ENCODE results near the gene GALNT17.

The GALNT17 gene

DNA sequence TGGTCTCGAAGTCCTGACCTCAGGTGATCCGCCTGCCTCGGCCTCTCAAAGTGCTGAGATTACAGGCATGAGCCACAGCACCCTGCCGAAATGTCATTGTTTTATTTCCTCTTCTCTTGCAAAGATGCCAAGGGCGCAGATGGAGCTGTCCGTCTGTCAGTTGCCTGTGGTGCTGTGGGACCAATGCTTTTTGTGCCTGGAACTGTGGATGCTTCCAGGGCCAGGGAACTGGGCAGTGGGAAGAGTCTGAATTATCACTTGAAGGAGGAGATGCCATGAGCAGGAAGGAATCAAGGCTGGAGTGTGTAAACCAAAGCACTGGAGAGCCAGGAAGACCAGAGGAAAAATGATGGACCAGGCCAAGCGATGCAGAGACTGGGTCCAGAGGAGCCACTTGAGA is 459.9 kb downstream of the GALNT17 start:
- TF ChIP-seq SIN3A (IDR thresholded peaks at IDR 0.05; ENCODE audit: borderline replicate concordance, insufficient read depth, low read length) (no peak), FOXP2 (optimal IDR thresholded peaks at IDR 0.05; ENCODE audit: borderline replicate concordance, extremely low read depth, extremely low read length, insufficient read depth) (no peak), POLR2AphosphoS5 (IDR thresholded peaks at IDR 0.05; ENCODE audit: low read depth, low read length) (no peak), TAF1 (IDR thresholded peaks at IDR 0.05; ENCODE audit: borderline replicate concordance, insufficient read depth, low read length) (no peak)
- TF ChIP-seq, protein P1, sequence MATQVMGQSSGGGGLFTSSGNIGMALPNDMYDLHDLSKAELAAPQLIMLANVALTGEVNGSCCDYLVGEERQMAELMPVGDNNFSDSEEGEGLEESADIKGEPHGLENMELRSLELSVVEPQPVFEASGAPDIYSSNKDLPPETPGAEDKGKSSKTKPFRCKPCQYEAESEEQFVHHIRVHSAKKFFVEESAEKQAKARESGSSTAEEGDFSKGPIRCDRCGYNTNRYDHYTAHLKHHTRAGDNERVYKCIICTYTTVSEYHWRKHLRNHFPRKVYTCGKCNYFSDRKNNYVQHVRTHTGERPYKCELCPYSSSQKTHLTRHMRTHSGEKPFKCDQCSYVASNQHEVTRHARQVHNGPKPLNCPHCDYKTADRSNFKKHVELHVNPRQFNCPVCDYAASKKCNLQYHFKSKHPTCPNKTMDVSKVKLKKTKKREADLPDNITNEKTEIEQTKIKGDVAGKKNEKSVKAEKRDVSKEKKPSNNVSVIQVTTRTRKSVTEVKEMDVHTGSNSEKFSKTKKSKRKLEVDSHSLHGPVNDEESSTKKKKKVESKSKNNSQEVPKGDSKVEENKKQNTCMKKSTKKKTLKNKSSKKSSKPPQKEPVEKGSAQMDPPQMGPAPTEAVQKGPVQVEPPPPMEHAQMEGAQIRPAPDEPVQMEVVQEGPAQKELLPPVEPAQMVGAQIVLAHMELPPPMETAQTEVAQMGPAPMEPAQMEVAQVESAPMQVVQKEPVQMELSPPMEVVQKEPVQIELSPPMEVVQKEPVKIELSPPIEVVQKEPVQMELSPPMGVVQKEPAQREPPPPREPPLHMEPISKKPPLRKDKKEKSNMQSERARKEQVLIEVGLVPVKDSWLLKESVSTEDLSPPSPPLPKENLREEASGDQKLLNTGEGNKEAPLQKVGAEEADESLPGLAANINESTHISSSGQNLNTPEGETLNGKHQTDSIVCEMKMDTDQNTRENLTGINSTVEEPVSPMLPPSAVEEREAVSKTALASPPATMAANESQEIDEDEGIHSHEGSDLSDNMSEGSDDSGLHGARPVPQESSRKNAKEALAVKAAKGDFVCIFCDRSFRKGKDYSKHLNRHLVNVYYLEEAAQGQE (IDR thresholded peaks at IDR 0.05; ENCODE audit: insufficient read depth in 1 of 2, low read depth in 2 of 2, low read length in 2 of 2): no peak

DNA sequence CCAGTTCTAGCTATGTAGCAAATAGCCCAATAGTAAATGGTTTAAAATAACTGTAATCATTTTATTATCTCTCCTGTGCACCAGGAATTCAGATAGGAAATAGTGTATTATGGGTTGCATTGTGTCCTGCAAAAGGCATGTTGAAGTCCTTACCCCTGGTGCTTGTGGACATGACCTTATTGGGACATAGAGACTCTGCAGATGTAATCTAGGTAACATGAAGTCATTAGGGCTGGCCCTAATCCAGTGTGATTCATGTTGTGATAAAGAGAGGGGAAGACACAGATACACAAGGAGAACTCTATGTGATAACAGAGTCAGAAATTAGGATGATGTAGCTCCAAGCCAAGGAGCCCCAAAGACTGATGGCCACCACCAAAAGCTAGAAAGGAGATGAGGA is 462.8 kb downstream of the GALNT17 start:
- TF ChIP-seq, protein P1 (IDR thresholded peaks at IDR 0.05; ENCODE audit: insufficient read depth in 1 of 2, low read depth in 2 of 2, low read length in 2 of 2): no peak
- TF ChIP-seq TAF1 (IDR thresholded peaks at IDR 0.05; ENCODE audit: borderline replicate concordance, insufficient read depth, low read length) (no peak), SIN3A (IDR thresholded peaks at IDR 0.05; ENCODE audit: borderline replicate concordance, insufficient read depth, low read length) (no peak), FOXP2 (optimal IDR thresholded peaks at IDR 0.05; ENCODE audit: borderline replicate concordance, extremely low read depth, extremely low read length, insufficient read depth) (no peak), POLR2AphosphoS5 (IDR thresholded peaks at IDR 0.05; ENCODE audit: low read depth, low read length) (no peak)

DNA sequence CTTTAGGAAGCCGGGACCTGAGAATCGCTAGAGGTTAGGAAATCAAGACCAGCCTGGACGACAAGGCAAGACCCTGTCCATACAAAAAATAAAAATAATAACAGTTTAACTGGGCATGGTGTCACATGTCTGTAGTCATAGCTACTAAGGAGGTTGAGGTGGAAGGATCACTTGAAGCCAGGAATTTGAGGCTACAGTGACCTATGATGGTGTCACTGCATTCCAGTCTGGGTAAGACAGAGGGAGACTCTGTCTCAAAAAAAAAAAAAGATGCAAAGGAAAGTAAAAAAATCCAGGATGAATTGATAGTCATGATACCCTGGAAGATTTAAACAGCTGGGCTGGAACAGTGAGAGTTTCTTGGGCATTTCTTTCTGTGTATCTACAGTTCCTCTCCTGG is 463.2 kb downstream of the GALNT17 start:
- TF ChIP-seq FOXP2 (optimal IDR thresholded peaks at IDR 0.05; ENCODE audit: borderline replicate concordance, extremely low read depth, extremely low read length, insufficient read depth) (no peak), TAF1 (IDR thresholded peaks at IDR 0.05; ENCODE audit: borderline replicate concordance, insufficient read depth, low read length) (no peak), POLR2AphosphoS5 (IDR thresholded peaks at IDR 0.05; ENCODE audit: low read depth, low read length) (no peak), SIN3A (IDR thresholded peaks at IDR 0.05; ENCODE audit: borderline replicate concordance, insufficient read depth, low read length) (no peak)
- TF ChIP-seq, protein P1 (IDR thresholded peaks at IDR 0.05; ENCODE audit: insufficient read depth in 1 of 2, low read depth in 2 of 2, low read length in 2 of 2): no peak

DNA sequence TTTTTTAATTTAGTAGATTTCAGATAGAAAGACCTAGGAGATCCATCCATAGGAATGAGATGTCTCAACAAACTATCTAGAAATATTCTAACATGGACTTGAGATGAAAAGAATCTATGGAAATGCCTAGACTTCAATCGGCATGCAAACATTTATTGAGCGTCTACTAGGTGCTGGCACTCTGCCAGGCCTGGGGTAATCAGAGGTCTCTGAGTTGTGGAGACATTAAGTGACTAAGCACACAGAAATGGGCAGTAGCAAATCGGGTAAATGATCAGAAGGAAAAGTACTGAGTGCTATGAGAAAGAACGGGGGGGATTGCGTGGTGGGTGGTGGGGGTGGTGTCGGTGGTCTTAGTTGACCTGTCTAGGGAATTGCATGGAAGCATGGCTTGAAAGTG is 466.6 kb downstream of the GALNT17 start:
- TF ChIP-seq SIN3A (IDR thresholded peaks at IDR 0.05; ENCODE audit: borderline replicate concordance, insufficient read depth, low read length) (no peak), TAF1 (IDR thresholded peaks at IDR 0.05; ENCODE audit: borderline replicate concordance, insufficient read depth, low read length) (no peak), FOXP2 (optimal IDR thresholded peaks at IDR 0.05; ENCODE audit: borderline replicate concordance, extremely low read depth, extremely low read length, insufficient read depth) (no peak), POLR2AphosphoS5 (IDR thresholded peaks at IDR 0.05; ENCODE audit: low read depth, low read length) (no peak)
- TF ChIP-seq, protein P1 (IDR thresholded peaks at IDR 0.05; ENCODE audit: insufficient read depth in 1 of 2, low read depth in 2 of 2, low read length in 2 of 2): no peak

DNA sequence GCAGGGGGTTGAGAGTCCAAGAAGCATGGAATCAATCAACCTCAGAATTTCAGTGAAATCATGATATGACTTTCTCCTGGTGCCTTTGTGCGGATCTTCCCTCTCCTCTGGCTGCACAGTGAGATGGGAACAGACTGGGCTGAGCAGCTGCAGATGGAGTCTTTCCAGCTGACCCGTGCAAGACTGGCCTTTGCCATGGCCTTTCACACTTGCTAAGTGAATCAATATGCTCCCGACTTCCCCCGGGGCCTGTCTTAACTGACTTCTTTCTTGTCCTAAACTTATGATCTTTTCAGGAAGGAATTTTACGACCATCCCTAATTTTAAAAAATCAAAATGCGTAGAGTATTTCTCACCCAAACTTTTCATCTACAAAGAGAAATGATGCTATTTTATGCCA is 469.9 kb downstream of the GALNT17 start:
- TF ChIP-seq FOXP2 (optimal IDR thresholded peaks at IDR 0.05; ENCODE audit: borderline replicate concordance, extremely low read depth, extremely low read length, insufficient read depth) (no peak), POLR2AphosphoS5 (IDR thresholded peaks at IDR 0.05; ENCODE audit: low read depth, low read length) (no peak), TAF1 (IDR thresholded peaks at IDR 0.05; ENCODE audit: borderline replicate concordance, insufficient read depth, low read length) (no peak), SIN3A (IDR thresholded peaks at IDR 0.05; ENCODE audit: borderline replicate concordance, insufficient read depth, low read length) (no peak)
- TF ChIP-seq, protein P1 (IDR thresholded peaks at IDR 0.05; ENCODE audit: insufficient read depth in 1 of 2, low read depth in 2 of 2, low read length in 2 of 2): no peak
